ENCODE results near the gene TLR2.
"Not testable (repeated sequence)": the region's sequence is repeated elsewhere in the genome, so short reads cannot be mapped to it uniquely, and the experiment has no call there.

The TLR2 gene

DNA sequence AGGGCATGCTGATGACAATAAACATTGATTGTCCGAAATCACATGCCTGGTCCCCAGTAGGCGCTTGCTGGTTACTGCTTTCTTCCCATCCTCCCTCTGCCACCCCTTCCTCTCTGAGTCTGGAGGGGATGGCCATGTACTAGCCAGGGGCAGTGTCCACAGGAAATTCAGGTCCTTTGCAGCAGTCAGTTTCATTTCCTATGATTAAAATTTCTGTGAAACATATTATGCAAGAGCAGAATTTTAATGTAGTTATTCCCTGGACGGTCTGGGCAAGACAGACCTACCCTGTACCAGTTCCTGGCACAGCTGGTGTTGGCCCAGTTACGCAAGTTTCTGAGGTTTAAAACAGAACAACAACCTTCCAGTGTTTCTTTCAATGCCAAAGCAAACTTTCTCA is 28.2 kb upstream of the TLR2 start:
- TF ChIP-seq, protein P1, sequence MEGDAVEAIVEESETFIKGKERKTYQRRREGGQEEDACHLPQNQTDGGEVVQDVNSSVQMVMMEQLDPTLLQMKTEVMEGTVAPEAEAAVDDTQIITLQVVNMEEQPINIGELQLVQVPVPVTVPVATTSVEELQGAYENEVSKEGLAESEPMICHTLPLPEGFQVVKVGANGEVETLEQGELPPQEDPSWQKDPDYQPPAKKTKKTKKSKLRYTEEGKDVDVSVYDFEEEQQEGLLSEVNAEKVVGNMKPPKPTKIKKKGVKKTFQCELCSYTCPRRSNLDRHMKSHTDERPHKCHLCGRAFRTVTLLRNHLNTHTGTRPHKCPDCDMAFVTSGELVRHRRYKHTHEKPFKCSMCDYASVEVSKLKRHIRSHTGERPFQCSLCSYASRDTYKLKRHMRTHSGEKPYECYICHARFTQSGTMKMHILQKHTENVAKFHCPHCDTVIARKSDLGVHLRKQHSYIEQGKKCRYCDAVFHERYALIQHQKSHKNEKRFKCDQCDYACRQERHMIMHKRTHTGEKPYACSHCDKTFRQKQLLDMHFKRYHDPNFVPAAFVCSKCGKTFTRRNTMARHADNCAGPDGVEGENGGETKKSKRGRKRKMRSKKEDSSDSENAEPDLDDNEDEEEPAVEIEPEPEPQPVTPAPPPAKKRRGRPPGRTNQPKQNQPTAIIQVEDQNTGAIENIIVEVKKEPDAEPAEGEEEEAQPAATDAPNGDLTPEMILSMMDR (conservative IDR thresholded peaks at IDR 0.05; ENCODE audit: control insufficient read depth, insufficient read depth, low read depth, low read length): no peak
- no peak overlapping the region for H3K4me3 ChIP-seq (ENCODE audit: control insufficient read depth, low read depth, low read length)
- peak; percentile 38 for DNase-seq (ENCODE audit: low read depth)

DNA sequence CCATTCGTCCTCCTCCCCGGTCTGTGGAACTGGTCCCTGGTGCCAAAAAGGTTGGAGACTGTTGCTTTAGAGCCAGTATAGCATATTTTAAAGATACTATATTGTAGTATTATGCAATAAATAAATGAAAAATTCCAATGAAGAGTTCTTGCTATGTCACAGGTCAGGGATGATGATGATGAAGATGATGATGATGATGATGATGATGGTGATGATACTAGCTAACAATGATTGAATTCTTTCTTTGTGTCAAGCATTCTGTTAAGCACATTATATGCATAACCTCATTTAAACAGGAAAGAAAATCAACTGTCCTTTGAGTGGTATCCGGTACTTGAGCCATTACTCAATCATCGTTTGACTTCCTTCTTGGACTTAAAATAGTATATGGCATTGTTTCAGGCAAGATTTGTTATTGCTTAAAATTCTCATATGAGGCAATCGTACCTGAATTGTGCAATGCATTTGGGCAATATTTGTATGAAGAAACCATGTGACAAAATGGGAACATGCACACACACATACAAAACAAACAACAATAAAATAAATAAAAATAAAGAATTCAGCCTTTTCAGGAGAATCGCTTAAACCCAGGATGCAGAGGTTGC is 22.8 kb upstream of the TLR2 start:
- DNase-seq (ENCODE audit: low read depth): peak; percentile 73
- no peak overlapping the region for H3K4me3 ChIP-seq (ENCODE audit: control insufficient read depth, low read depth, low read length)
- TF ChIP-seq, protein P1 (conservative IDR thresholded peaks at IDR 0.05; ENCODE audit: control insufficient read depth, insufficient read depth, low read depth, low read length): no peak

DNA sequence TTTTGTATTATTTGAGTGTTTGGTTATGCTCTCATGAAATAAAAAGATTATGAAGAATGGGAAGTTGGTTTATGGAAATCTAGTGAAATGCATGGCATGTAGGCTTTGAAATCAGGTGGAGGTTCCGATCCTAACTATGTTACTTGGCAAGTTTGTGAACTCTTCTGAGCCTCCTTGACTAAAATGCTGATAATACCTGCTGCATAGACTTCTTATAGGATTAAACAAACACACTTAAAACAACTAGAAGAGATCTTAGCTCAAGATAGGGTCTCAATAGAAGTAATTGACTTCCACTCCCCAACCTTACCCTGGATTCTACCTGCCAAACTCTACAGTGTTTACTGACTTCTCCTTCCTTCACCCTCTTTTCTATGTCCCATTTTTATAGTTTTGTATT is 22.2 kb upstream of the TLR2 start:
- H3K4me3 ChIP-seq (ENCODE audit: control insufficient read depth, low read depth, low read length): no peak overlapping the region
- DNase-seq (ENCODE audit: low read depth): no peak
- TF ChIP-seq, protein P1 (conservative IDR thresholded peaks at IDR 0.05; ENCODE audit: control insufficient read depth, insufficient read depth, low read depth, low read length): no peak

DNA sequence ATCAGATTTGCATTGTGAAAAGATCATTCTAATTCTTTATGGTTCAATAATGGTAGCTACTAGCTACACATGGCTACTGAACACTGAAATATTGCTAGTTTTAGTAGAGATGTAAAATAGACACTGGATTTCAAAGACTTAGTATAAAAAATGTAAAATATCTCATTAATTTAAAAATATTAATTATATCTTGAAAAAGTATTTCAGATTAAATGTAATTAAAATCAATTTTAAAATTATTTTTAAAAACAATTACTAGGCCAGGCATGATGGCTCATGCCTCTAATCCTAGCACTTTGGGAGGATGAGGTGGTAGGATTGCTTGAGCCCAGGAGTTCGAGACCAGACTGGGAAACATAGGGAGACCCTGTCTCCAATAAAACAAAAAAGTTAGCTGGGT is 20.4 kb upstream of the TLR2 start:
- TF ChIP-seq, protein P1 (conservative IDR thresholded peaks at IDR 0.05; ENCODE audit: control insufficient read depth, insufficient read depth, low read depth, low read length): no peak
- no peak overlapping the region for H3K4me3 ChIP-seq (ENCODE audit: control insufficient read depth, low read depth, low read length)

DNA sequence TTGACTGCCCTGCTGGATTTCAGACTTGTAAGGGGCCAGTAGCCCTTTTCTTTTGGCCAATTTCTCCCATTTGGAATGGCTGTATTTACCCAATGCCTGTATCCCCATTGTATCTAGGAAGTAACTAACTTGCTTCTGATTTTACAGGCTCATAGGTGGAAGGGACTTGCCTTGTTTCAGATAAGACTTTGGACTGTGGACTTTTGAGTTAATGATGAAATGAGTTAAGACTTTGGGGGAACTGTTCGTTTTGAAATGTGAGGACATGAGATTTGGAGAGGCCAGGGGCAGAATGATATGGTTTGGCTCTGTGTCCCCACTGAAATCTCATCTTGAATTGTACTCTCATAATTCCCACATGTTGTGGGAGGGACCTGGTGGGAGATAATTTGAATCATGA is 17.6 kb upstream of the TLR2 start:
- H3K4me3 ChIP-seq (ENCODE audit: control insufficient read depth, low read depth, low read length); DNase-seq (ENCODE audit: low read depth): not testable (repeated sequence)

More for the DNA sequence above, 20.4 kb upstream of the TLR2 start:
- no peak for DNase-seq (ENCODE audit: low read depth)

DNA sequence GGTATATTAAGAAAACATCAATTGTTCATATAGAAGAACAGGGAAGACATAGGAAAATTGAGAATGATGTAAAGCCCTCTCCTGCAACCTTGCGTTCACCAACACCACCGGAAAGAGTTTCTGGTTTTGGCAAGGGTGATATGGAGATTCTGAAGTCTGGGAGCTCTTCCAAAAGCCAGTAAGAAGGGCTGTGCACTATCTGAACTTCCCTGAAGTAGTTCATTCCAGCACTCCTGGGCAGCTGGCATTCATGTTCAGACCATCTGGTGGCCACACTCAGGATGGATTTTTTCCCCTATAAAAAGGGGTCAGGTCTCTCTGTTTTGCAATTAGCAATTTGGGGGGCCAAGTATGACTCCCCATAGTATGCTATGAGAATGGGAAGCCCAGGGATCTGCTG is 15.4 kb upstream of the TLR2 start:
- TF ChIP-seq, protein P1 (conservative IDR thresholded peaks at IDR 0.05; ENCODE audit: control insufficient read depth, insufficient read depth, low read depth, low read length): no peak
- DNase-seq (ENCODE audit: low read depth): peak; percentile 42
- H3K4me3 ChIP-seq (ENCODE audit: control insufficient read depth, low read depth, low read length): no peak overlapping the region

DNA sequence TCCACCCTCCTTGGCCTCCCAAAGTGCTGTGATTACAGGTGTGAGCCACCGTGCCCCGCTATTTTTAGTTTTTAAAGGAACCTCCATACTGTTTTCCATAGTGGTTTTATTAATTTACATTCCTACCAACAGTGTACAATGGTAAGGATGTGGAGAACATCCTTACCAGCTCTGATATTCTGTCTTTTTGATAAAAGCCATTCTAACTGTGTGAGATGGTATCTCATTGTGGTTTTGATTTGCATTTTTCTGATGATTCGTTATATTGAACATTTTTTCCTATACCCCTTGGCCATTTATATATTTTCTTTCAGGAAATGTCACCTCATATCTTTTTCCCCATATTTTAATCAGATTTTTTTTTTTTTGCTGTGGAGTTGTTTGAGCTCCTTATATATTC is 14.2 kb upstream of the TLR2 start:
- H3K4me3 ChIP-seq (ENCODE audit: control insufficient read depth, low read depth, low read length): no peak overlapping the region
- no peak for DNase-seq (ENCODE audit: low read depth)
- TF ChIP-seq, protein P1 (conservative IDR thresholded peaks at IDR 0.05; ENCODE audit: control insufficient read depth, insufficient read depth, low read depth, low read length): no peak

All from fibroblast of mammary gland (primary cell).